Motor neuron (in vitro differentiated cells): ENCODE data around the gene AP2A2. TPM values are rescaled to one million over a fixed set of nuclear protein-coding genes. Genes with fewer than 3 reads are reported as not detected.
A peak's percentile ranks its signal among the peaks of the same experiment; 100 is the strongest.

Experiments used
- ATAC-seq, 8 experiments: fragments of 200-7000 bp; cut with Tn5 transposase; replicated peaks in 6 of 8; 2 replicates each; pipeline ENCODE4 v1.8.0; 2021; ENCODE audit warnings: mild to moderate bottlenecking in 8 of 8, moderate library complexity in 8 of 8
- H3K27ac ChIP-seq, 2 donors: fragments of 250-450 bp; sonication (Bioruptor Pico); 2 replicates each; pipeline ENCODE4 v1.9.0; 2021; ENCODE audit warnings: antibody characterized with exemption in 2 of 2, mild to moderate bottlenecking in 2 of 2, moderate library complexity in 1 of 2
- H3K4me1 ChIP-seq, 2 donors: fragments of 250-450 bp; sonication (Bioruptor Pico); replicated peaks in 1 of 2; 2 replicates each; pipeline ENCODE4 v1.6.1; 2021; ENCODE audit warnings: antibody characterized with exemption in 2 of 2, mild to moderate bottlenecking in 2 of 2, moderate library complexity in 1 of 2
- H3K4me3 ChIP-seq, 5 donors: fragments of 250-450 bp; sonication (Bioruptor Pico); 2 replicates each; pipeline ENCODE4 v1.9.0; 2021; ENCODE audit warnings: antibody characterized with exemption in 5 of 5, mild to moderate bottlenecking in 5 of 5, moderate library complexity in 4 of 5
- WGBS, 10 experiments: fragments of 450-650 bp; shearing (Covaris generic); methylation state at CpG; one replicate each; pipeline ENCODE4 v1.0.0; 2022; 5-methylcytosine and 5-hydroxymethylcytosine counted together
- in situ Hi-C, 9 experiments: fragments of 400-800 bp; cut with MboI; loops; one replicate each; pipeline ENCODE4 v1.15.0; 2021; ENCODE audit warnings: low sequenced_read_pairs in 9 of 9, low pct_unique_long_range_greater_than_20kb in 2 of 9; ENCODE audit not compliant: unreplicated experiment in 9 of 9
- total RNA-seq, 8 experiments: library from RNA; unstranded; fragments of 300-600 nt; gene quantifications; 2 replicates each; pipeline versions ENCODE4 v1.2.3 to v1.2.4, GENCODE V29; 2022

Gene AP2A2
- total RNA-seq, 8 experiments from 2014 or later: 31.3 to 78.4 (median 45.8) TPM

DNA sequence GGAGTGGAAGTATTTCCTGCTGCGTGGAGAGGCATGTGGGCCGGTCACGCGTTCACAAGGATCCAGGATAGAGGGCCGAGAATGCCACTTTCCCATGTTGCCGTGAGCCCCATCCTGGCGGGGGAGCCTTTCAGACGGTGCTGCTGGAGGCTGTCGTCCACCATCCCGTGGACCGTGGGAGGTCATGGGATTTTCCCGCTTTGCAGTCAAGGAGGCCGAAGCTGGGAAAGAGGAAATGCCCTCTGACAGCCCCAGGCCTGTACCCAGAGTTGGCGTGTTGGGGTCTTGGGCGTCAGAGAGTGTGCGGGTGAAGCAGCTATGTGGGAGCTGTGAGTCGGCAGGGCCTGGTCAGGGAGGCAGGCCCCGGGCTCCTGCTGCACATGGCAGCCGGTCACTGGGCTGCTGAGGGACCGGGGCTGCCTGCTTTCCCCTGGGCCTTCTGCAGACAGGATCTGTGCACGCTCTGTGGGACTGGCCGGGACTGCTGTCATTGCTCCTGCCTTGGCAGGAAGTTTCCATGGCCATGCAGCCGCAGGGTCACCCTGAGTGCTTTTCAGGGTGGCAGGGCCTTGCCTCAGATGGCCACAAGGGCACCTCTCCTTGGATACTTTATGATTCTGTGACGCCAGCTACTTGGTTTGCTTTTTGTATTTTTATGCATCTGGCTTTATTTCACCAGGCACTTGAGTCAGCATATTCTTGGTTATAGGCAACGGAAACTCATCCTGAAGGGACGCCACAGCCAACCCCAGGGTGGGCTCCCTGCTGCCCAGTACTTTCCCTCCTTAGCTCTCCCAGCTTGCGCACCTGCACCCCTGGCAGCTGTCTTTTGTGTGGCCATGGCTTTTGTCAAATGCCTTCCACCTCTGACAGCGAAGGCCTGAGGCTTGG, 52.4 kb downstream of the AP2A2 start:
- WGBS, 10 experiments: 80 to 100% (median 93%) methylated on average over 1 to 9 of the region's 28 CpGs; no CpG with 5 or more reads in 4 of the 10 experiments
- H3K27ac ChIP-seq: no peak overlapping the region
- H3K4me3 ChIP-seq: no peak overlapping the region
- in situ Hi-C loops: no loop called here
- peaks cover 0 to 3% of the 10 kb centered on the region in 2 donors for H3K4me1 ChIP-seq
- ATAC-seq: no peak

DNA sequence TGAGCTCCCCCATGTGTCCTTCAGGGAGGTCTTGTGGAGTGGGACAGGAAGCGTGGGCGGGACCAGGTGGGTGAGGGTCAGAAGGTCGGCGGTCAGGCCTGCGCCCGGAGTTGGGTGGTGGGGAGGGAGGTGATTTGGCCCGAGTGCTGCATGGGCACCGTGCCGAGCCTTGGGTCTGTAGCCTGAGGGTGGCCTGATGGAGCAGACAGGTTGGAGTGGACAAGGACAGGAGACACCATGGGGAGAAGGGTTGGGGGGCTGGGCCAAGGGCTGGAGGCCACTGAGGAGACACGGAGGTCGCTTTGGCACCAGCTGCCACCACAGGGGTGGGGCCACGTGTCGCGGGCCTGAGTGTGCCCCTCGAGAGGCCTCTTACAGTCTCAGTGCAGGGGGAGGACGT, 53.1 kb downstream of the AP2A2 start:
- Histone ChIP-seq H3K4me3 (no peak overlapping the region), H3K27ac (no peak overlapping the region), H3K4me1 (peaks cover 0 to 3% of the 10 kb centered on the region in 2 donors)
- in situ Hi-C loops: no loop called here
- no peak for ATAC-seq
- 60 to 100% (median 97%) methylated on average over 1 to 7 of the region's 16 CpGs; no CpG with 5 or more reads in 7 of the 10 experiments for WGBS, 10 experiments

DNA sequence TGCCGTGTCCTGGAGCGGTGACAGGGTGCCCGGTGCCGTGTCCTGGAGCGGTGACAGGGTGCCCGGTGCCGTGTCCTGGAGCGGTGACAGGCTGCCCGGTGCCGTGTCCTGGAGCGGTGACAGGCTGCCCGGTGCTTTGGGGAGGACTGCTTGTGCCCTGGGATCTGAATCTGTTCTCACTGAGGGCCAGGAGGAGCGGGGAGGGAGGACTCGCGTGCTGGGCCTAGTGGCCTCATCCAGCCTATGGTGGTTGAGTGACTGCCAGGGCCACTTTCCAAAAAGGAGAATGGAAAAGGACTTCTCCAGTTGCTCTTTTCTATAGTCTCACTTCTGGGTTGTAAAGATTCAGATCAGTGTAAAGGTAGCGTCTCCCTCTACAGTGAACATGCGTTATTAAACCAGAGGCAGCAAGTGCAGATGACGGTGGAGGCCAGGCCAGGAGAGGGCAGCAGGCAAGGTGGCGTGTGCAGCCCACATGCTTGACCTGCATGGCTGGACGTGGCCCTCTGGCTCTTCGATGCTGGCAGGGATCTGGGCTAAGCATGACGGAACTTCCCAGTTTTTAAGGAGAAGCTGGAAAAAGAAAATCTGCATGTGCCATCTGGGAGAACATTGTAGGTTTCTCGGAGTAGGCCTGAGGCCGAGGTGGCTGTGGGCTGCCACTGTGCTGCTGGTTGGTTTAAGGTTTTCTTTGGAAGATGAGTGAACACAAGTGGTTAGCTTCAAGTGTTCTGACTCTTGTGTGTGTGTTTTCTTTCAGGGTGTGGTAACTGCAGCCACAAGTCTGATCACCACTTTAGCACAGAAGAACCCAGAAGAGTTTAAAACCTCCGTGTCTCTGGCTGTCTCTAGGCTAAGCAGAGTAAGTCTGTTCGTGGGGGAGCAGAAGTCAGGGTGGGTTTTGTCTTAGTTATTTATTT, 55.0 kb downstream of the AP2A2 start:
- peak in 4 of 8 experiments; percentile 39 to 70 (median 54) for ATAC-seq
- WGBS, 10 experiments: 80 to 100% (median 90%) methylated on average over 2 to 11 of the region's 26 CpGs; no CpG with 5 or more reads in 2 of the 10 experiments

DNA sequence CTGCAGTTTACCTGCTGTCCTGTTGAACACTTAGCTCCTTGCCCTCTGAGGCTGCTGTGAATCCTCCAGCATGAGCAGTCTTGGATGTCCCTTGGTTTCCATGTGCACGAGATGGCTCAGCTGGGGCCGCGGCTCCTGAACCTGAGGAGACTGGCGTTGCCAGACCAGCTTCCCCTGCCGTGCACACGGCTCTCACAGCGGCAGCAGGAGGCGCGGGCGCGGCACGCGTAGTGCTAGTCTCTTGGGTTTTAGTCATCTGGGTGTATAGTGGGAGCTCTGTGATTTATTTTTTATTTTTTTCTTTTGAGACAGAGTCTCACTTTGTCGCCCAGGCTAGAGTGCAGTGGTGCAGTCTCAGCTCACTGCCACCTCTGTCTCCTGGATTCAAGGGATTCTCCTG, 56.1 kb downstream of the AP2A2 start:
- no peak overlapping the region for H3K4me3 ChIP-seq
- H3K4me1 ChIP-seq: no peaks in the 10 kb centered on the region
- no peak overlapping the region for H3K27ac ChIP-seq
- in situ Hi-C loops: no loop called here
- WGBS, 10 experiments: 90 to 100% (median 95%) methylated on average over 2 to 14 of the region's 14 CpGs; no CpG with 5 or more reads in 4 of the 10 experiments
- ATAC-seq: no peak

More for the DNA sequence above, 55.0 kb downstream of the AP2A2 start:
- Histone ChIP-seq H3K4me1 (peaks cover 0 to 3% of the 10 kb centered on the region in 2 donors), H3K27ac (no peak overlapping the region), H3K4me3 (no peak overlapping the region)
- in situ Hi-C loops: no loop called here

DNA sequence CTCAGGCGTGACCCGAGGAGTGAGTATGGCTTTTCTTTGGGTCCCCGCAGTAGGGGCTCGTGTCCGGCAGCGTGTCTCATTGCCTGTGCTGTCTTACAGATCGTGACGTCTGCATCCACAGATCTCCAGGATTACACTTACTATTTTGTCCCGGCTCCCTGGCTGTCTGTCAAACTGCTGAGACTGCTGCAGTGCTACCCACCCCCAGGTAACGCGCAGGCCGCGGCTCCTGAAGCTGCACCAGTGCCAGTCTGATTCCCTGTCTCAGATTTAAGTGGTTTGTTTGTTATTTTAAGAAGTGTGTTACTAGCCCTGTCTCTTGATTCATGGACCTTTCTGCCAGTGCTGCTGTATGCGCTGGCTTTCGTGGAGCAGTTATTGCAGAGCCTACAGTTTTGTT, 58.9 kb downstream of the AP2A2 start:
- no peak overlapping the region for H3K27ac ChIP-seq
- WGBS, 10 experiments: 89 to 100% (median 95%) methylated on average over 1 to 11 of the region's 15 CpGs; no CpG with 5 or more reads in 4 of the 10 experiments
- no peak overlapping the region for H3K4me3 ChIP-seq
- in situ Hi-C loops: no loop called here
- no peaks in the 10 kb centered on the region for H3K4me1 ChIP-seq
- no peak for ATAC-seq

DNA sequence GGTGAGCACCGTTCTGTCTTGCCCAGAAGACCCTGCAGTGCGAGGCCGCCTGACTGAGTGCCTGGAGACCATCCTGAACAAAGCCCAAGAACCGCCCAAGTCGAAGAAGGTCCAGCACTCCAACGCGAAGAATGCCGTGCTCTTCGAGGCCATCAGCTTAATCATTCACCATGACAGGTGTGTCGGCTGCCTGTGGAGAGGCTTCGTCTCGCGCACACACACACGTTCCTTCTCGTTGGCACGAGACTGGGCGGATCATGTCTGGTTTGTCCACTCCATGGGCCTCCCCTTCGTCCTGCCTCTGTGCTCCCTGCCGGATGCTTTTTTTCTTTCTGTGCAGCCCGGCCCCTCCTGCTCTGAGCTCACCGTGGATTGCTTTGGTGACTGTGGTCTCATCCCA, 59.7 kb downstream of the AP2A2 start:
- Histone ChIP-seq H3K4me1 (no peaks in the 10 kb centered on the region), H3K27ac (no peak overlapping the region), H3K4me3 (no peak overlapping the region)
- ATAC-seq: no peak
- WGBS, 10 experiments: 90% methylated on average over 6 of the region's 21 CpGs; no CpG with 5 or more reads in 9 of the 10 experiments
- in situ Hi-C loops: no loop called here

DNA sequence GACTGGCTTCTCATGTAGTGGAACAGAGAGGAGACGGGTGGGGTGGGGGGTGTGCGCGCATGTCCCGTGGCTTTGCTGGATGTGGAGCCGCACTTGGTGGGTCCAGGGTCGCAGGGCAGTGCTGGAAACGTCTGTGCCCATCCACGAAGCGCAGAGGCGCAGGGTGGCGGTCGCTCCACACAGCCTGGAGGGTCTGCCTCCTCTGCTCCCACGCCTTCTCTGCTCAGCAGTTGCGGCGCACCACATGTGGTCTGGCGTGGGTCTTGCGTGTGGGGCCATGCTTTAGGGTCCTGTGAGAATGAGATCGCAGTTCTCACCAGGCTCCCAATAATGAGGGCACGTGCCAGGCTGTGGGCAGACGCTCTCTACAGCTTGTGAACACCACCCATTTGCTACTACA, 60.2 kb downstream of the AP2A2 start:
- H3K4me1 ChIP-seq: no peaks in the 10 kb centered on the region
- 80% methylated on average over 1 of the region's 20 CpGs; no CpG with 5 or more reads in 9 of the 10 experiments for WGBS, 10 experiments
- no peak overlapping the region for H3K27ac ChIP-seq
- in situ Hi-C loops: no loop called here
- no peak overlapping the region for H3K4me3 ChIP-seq
- ATAC-seq: no peak

DNA sequence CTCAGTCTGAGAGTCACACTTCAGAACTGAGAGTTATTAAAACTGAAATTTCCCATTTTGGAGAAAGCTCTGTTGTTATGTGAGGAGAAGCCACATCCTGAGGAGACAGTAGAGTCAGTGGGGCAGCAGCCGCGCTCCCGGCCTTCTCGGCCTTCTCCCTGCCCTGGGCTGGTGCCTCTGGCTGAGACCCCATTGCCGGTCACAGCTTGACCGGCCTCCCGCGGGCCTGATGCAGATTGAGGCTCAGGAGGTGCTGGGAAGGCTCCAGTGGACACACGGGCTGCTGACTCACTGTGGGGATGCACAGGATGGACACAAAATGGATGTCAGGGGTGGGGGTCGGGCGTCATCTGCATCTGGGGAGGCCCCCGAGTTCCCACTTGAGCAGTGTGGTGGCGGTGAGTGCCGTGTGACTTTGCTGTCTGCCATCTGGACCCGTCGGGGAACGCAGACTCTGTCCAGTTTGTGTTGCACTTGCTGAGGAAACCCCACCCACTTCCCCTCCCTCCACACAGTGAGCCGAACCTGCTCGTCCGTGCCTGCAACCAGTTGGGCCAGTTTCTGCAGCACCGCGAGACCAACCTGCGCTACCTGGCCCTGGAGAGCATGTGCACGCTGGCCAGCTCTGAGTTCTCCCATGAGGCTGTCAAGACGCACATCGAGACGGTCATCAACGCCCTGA, 60.7 kb downstream of the AP2A2 start:
- in situ Hi-C loops: no loop called here
- ATAC-seq: peak in 1 of 8 experiments; percentile 14
- H3K27ac ChIP-seq: no peak overlapping the region
- H3K4me1 ChIP-seq: no peaks in the 10 kb centered on the region
- H3K4me3 ChIP-seq: no peak overlapping the region
- 90 to 100% methylated on average over 2 of the region's 28 CpGs; no CpG with 5 or more reads in 8 of the 10 experiments for WGBS, 10 experiments

DNA sequence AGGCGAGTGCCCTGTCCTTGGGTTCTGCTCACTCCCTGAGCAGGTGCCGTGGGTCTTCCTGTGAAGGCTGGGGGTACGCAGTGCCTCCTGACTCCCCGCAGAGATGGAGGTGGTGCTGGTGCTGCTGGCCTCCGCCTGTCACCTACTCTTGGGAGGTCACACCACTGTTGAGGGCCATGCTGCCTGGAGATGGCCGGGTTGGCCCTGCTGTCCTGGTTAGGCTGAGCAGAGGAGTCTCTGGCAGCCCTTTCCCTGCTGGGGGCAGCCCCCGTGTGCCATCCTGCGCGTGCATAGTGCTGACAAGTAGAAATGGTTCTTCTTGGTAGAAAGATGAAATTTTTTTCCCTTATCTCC, 61.3 kb downstream of the AP2A2 start:
- no peak for ATAC-seq
- H3K4me1 ChIP-seq: no peaks in the 10 kb centered on the region
- H3K4me3 ChIP-seq: no peak overlapping the region
- in situ Hi-C loops: no loop called here
- WGBS, 10 experiments: 96 to 100% (median 100%) methylated on average over 1 to 7 of the region's 9 CpGs; no CpG with 5 or more reads in 6 of the 10 experiments
- H3K27ac ChIP-seq: no peak overlapping the region

DNA sequence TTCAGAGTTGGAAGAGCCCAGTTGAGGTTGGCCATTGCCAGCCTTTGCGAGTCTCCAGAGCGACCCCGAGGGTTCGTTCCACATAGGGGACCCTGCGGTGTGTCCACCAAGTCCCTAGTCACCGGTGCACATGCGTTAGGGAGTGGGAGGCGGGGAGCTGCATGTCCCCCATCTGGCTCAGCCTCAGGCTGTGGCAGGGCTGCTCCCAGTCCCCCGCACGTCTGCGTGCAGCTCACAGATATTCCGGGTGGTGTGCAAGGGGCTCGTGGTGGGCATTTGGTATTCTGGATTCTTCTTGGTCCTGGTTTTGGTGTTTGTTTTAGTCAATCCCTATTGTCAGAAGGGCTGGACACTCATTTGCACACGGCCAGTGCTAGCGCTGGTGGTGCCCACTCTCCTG, 62.0 kb downstream of the AP2A2 start:
- H3K27ac ChIP-seq: no peak overlapping the region
- no peaks in the 10 kb centered on the region for H3K4me1 ChIP-seq
- no peak for ATAC-seq

DNA sequence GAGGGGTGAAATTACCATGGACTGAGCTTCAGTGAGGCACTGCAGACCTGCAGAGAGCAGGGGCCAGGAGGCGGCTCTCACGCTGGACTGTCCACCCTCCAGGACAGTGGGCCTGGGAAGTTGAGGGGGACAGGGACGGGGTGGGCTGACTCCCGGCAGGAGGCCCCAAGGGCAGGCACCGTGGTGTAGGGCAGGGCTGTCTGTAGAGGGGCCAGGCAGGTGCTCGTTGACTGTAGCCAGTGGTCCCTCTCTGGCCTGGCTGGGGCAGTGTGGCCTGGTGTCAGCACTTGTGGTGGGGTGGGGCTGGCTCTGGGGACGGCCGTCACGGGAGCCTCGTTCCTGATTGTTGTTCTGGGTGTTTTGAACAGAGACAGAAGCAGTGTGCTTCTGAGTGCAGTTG, 64.4 kb downstream of the AP2A2 start:
- in situ Hi-C loops: no loop called here
- H3K4me3 ChIP-seq: no peak overlapping the region
- WGBS, 10 experiments: 60 to 100% (median 85%) methylated on average over 1 to 4 of the region's 10 CpGs; no CpG with 5 or more reads in 6 of the 10 experiments

More for the DNA sequence above, 62.0 kb downstream of the AP2A2 start:
- WGBS, 10 experiments: 94 to 97% methylated on average over 3 to 8 of the region's 15 CpGs; no CpG with 5 or more reads in 8 of the 10 experiments
- no peak overlapping the region for H3K4me3 ChIP-seq
- in situ Hi-C loops: no loop called here

DNA sequence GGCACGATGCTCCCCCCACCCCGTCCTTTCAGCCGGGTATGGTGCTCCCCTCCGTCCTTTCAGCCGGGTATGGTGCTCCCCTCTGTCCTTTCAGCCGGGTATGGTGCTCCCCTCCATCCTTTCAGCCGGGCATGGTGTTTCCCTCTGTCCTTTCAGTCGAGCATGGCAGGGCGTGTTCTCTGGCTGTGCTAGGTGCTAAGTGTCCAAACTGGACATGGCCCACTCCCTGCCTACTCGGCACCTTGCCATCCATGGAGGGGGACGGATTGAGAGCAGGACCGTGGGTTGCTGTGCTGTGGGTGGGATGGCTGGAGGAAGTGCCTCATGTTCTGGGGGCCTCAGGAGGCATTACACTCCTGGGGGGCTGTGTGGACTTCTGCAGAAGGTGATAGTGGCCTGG, 65.4 kb downstream of the AP2A2 start:
- WGBS, 10 experiments: 53 to 100% (median 80%) methylated on average over 2 to 3 of the region's 12 CpGs; no CpG with 5 or more reads in 7 of the 10 experiments

More for the DNA sequence above, 64.4 kb downstream of the AP2A2 start:
- H3K27ac ChIP-seq: no peak overlapping the region
- no peaks in the 10 kb centered on the region for H3K4me1 ChIP-seq
- no peak for ATAC-seq

More for the DNA sequence above, 65.4 kb downstream of the AP2A2 start:
- Histone ChIP-seq H3K4me1 (peaks cover 1 to 2% of the 10 kb centered on the region in 2 donors), H3K4me3 (no peak overlapping the region), H3K27ac (no peak overlapping the region)
- in situ Hi-C loops: no loop called here
- ATAC-seq: no peak
